Brain pericyte (primary cell): ENCODE results near the gene PARD3B.

Source experiments
- DNase-seq: peaks from one replicate; pipeline ENCODE4 v3.0.0-alpha.2; 2012; ENCODE audit warnings: low read depth, low spot score

PARD3B gene

GRCh38 chr2:204590063-204590462 lies 44.8 kb downstream of the PARD3B start:
- no peak for DNase-seq

GRCh38 chr2:204591225-204591624 lies 46.0 kb downstream of the PARD3B start:
- no peak for DNase-seq

GRCh38 chr2:204604061-204604460 lies 58.8 kb downstream of the PARD3B start:
- DNase-seq, result no peak

- no peak for DNase-seq
These were observed 63.1 kb downstream of the PARD3B start for GRCh38 chr2:204608237-204608939.

- DNase-seq, result no peak
These were observed 65.8 kb downstream of the PARD3B start for GRCh38 chr2:204611017-204611631.

GRCh38 chr2:204611764-204612163 lies 66.5 kb downstream of the PARD3B start:
- DNase-seq, result no peak

GRCh38 chr2:204613635-204614034 lies 68.4 kb downstream of the PARD3B start:
- no peak for DNase-seq

GRCh38 chr2:204615456-204615855 lies 70.2 kb downstream of the PARD3B start:
- DNase-seq, result no peak

GRCh38 chr2:204625135-204625534 lies 79.9 kb downstream of the PARD3B start:
- DNase-seq, result no peak

- no peak for DNase-seq
These were observed 83.8 kb downstream of the PARD3B start for GRCh38 chr2:204628926-204629712.

- no peak for DNase-seq
These were observed 87.1 kb downstream of the PARD3B start for GRCh38 chr2:204632410-204632809.

GRCh38 chr2:204634564-204634963 lies 89.3 kb downstream of the PARD3B start:
- DNase-seq, result no peak

GRCh38 chr2:204635478-204635877 lies 90.2 kb downstream of the PARD3B start:
- no peak for DNase-seq

- DNase-seq, result no peak
These were observed 93.4 kb downstream of the PARD3B start for GRCh38 chr2:204638471-204639194.

GRCh38 chr2:204643326-204643725 lies 98.1 kb downstream of the PARD3B start:
- no peak for DNase-seq

- no peak for DNase-seq
These were observed 99.9 kb downstream of the PARD3B start for GRCh38 chr2:204645018-204645773.

- DNase-seq, result no peak
These were observed 102.4 kb downstream of the PARD3B start for GRCh38 chr2:204647626-204648025.

- DNase-seq, result no peak
These were observed 105.3 kb downstream of the PARD3B start for GRCh38 chr2:204650611-204651010.

- no peak for DNase-seq
These were observed 106.8 kb downstream of the PARD3B start for GRCh38 chr2:204652063-204652462.

GRCh38 chr2:204654669-204655068 lies 109.4 kb downstream of the PARD3B start:
- DNase-seq, result no peak

GRCh38 chr2:204655101-204655500 lies 109.8 kb downstream of the PARD3B start:
- no peak for DNase-seq
